IPS DF 6.9 (cell line): ENCODE measurements around the gene QRICH1.

ENCODE experiments used
- DNase-seq: peaks from one replicate; pipeline ENCODE4 v3.0.0-alpha.2; 2013; ENCODE audit warnings: low read depth, low spot score
- H3K27ac ChIP-seq: one replicate; pipeline ENCODE4 v1.5.1; 2013; ENCODE audit warnings: low read length, control low read depth
- H3K27me3 ChIP-seq: 2 replicates; pipeline ENCODE4 v1.6.1; 2013; ENCODE audit warnings: mild to moderate bottlenecking, low read length; ENCODE audit not compliant: control insufficient read depth, insufficient read depth
- H3K36me3 ChIP-seq: 2 replicates; pipeline ENCODE4 v1.6.1; 2013; ENCODE audit warnings: low read length; ENCODE audit not compliant: control insufficient read depth, insufficient read depth
- H3K4me1 ChIP-seq: 2 replicates; pipeline ENCODE4 v1.6.1; 2013; ENCODE audit warnings: low read length; ENCODE audit not compliant: control insufficient read depth, insufficient read depth
- H3K4me3 ChIP-seq: 2 replicates; pipeline ENCODE4 v1.5.1; 2013; ENCODE audit warnings: mild to moderate bottlenecking, low read length
- H3K9me3 ChIP-seq: 2 replicates; pipeline ENCODE4 v1.6.1; 2013; ENCODE audit warnings: low read length, inconsistent platforms; ENCODE audit not compliant: control insufficient read depth, insufficient read depth
- WGBS: extraction: QIAGEN DNeasy Blood & Tissue Kit; methylation state at CpG from one replicate; pipeline ENCODE4 v1.1.7; 2013; ENCODE audit warnings: mixed read lengths, missing lambda C conversion rate; ENCODE audit not compliant: insufficient read length, insufficient coverage; 5-methylcytosine and 5-hydroxymethylcytosine counted together

QRICH1 gene

DNA sequence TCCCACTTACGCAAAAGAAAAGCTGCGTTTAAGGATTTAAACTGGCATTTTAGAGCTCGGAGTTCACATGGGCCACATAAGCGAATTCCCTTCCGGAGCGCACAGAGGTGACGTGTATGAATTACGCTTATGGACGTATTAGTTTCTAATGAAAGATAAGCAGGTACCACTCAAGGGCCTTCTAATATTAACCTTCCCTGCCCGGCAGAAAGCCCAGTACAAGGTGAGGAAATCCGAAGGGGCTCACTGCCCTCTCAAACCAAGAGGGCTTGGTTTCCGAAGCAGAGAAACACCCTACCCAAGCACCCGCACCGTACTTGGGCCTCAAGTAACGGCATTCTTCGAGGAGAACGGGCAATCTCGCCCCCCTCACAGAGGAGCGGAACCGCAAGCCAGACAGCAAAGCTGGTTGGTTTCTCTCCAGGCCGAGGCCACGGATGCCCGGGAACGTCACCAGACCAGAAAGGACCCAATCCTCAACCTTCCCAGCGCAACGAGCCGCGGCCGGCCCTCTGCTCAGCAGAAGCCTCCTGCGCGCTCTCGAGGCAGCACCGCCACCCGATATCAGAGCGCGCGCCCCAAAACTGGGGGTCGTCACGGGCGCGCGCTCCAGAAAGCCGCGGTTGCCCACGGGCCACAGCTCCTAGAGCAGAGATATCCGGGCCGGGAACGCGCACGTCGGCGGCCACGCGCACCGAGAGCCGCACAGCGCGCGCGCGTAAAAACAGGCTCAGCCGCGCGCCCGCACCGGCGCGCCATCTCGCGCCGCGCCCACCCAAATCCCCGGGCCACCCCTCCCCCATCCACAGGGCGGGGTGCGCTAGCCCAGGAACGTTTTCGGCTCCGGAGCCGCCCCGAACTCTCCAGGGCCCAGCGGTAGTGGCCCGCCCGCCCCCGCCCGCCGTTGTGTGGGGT lies 676 bp downstream of the QRICH1 start:
- H3K4me3 ChIP-seq: peak overlapping the region; percentile 73
- H3K9me3 ChIP-seq: no peaks in the 10 kb centered on the region
- WGBS: no CpG with 5 or more reads among the region's 86 CpGs
- DNase-seq: peak; percentile 60
- no peaks in the 10 kb centered on the region for H3K27me3 ChIP-seq
- H3K36me3 ChIP-seq: peaks cover 4% of the 10 kb centered on the region; the same call in 1 of the 2 replicates
- no peak overlapping the region for H3K27ac ChIP-seq
- no peaks in the 10 kb centered on the region for H3K4me1 ChIP-seq

DNA sequence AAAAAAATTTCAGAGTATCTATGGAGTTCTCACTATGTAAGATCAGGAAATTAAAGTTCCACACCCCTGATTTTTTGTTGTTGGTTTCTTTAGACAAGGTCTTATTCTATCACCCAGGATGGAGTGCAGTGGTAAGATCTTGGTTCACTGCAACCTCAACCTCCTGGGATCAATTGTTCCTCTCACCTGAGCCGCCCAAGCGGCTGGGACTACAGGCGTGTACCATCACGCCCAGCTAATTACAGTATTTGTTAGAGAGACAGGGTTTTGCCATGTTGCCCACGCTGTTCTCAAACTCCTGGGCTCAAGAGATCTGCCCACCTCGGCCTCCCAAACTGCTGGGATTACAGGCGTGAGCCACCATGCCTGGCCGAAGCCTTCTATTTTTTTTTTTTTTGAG lies 12.4 kb downstream of the QRICH1 start:
- H3K4me1 ChIP-seq: no peaks in the 10 kb centered on the region
- H3K9me3 ChIP-seq: no peaks in the 10 kb centered on the region
- peaks cover 4% of the 10 kb centered on the region for H3K36me3 ChIP-seq
- DNase-seq: no peak
- H3K27me3 ChIP-seq: no peaks in the 10 kb centered on the region
- H3K4me3 ChIP-seq: no peak overlapping the region
- H3K27ac ChIP-seq: no peak overlapping the region
- no CpG with 5 or more reads among the region's 8 CpGs for WGBS

DNA sequence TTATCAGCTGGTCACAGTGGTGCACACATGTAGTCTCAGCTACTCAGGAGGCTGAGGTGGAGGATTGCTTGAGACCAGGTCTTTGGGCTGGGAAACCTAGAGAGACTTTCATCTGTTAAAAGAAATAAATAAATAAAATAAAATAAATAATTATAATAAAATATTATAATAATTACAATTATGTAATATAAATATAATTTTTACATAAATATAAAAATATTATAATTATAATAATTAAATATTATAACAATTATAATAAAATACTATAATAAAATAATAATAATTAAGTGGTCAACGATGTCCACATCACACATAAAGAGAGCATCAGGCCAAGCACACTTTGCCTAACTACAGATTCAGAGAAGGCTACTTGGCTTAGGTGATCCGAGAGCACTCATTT lies 14.6 kb downstream of the QRICH1 start:
- H3K4me3 ChIP-seq: no peak overlapping the region
- H3K27me3 ChIP-seq: no peaks in the 10 kb centered on the region
- H3K27ac ChIP-seq: no peak overlapping the region
- H3K4me1 ChIP-seq: no peaks in the 10 kb centered on the region
- H3K36me3 ChIP-seq: peaks cover 14% of the 10 kb centered on the region
- no peaks in the 10 kb centered on the region for H3K9me3 ChIP-seq
- DNase-seq: no peak
- no CpG with 5 or more reads among the region's 2 CpGs for WGBS

DNA sequence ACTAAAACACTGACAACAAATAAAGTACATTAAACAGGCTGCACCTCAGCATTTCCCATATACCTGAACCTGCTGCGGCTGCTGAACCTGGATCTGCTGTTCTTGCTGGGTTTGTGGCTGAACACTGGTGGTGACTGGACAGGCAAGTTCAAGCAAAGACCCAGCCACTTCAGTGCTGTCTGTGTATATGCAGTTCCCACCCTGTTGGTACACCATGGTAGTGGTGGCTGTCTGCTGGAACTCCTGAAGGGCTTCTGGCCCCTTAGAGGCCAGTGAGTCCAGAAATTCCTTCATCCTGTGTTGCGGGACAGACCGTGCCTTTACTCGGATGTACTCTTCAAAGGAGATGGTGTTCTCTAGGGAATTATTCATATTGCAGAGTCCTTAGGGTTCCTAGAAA lies 17.2 kb downstream of the QRICH1 start:
- Histone ChIP-seq H3K36me3 (peaks cover 26% of the 10 kb centered on the region), H3K27me3 (no peaks in the 10 kb centered on the region), H3K4me1 (no peaks in the 10 kb centered on the region), H3K9me3 (no peaks in the 10 kb centered on the region), H3K4me3 (no peak overlapping the region), H3K27ac (no peak overlapping the region)
- no peak for DNase-seq
- no CpG with 5 or more reads among the region's 4 CpGs for WGBS

DNA sequence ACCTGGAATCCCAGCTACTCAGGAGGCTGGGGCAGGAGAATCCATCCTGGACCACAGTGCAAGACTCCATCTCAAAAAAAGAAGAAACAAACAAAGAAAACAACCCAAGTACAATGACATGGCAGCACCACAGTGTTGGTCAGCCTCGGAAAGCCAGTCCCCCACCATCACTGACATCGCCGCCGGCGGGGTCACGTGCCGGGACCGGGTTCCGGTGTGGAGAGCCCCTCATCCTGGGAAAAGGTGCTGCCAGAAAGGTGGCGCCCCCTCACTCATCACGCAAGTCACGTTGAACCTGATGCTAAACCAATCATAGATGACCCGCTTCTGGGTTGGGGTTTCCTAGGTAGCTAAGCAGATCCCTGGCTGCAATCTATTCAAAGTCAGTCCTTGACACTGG lies 17.8 kb downstream of the QRICH1 start:
- WGBS: no CpG with 5 or more reads among the region's 13 CpGs
- H3K36me3 ChIP-seq: peaks cover 30% of the 10 kb centered on the region
- DNase-seq: no peak
- H3K4me1 ChIP-seq: no peaks in the 10 kb centered on the region
- H3K27ac ChIP-seq: no peak overlapping the region
- no peak overlapping the region for H3K4me3 ChIP-seq
- H3K9me3 ChIP-seq: no peaks in the 10 kb centered on the region
- no peaks in the 10 kb centered on the region for H3K27me3 ChIP-seq

DNA sequence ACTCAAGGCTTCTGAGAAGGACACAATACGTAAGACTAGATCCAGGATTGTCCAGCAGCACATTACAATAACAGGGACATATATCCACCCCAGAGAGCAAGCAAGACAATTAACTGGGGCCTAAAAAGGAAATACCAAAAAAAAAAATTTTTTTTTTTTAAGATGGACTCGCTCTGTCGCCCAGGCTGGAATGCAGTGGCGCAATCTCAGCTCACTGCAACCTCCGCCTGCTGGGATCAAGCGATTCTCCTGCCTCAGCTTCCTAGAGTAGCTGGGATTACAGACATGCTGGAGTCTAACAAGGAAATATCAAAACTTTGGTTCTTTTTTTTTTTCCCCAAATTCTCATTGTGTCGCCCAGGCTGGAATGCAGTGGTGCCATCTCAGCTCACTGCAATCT lies 35.9 kb downstream of the QRICH1 start:
- Histone ChIP-seq H3K27me3 (no peaks in the 10 kb centered on the region), H3K4me3 (no peak overlapping the region), H3K27ac (no peak overlapping the region), H3K36me3 (peaks cover 18% of the 10 kb centered on the region), H3K4me1 (no peaks in the 10 kb centered on the region), H3K9me3 (no peaks in the 10 kb centered on the region)
- no CpG with 5 or more reads among the region's 7 CpGs for WGBS
- no peak for DNase-seq

DNA sequence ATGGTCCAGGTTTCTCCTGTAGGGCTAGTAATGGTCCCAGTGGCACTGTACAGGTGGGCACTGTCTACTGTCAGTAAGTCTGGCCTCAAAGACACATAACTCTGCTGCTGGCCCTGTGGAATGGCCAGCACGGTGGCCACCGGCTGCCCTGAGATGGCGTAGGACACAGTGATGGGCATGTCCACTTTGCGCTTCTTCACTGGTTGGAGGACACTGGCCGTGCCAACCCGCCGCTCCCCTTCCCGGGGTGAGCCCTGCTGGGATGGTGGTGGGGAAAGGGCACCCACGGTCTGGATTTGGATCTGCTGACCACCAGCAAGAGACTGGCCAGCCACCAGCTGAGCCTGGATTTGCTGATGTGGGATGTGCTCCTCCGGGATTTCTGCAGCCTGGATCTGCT lies 36.6 kb downstream of the QRICH1 start:
- WGBS: no CpG with 5 or more reads among the region's 10 CpGs
- peaks cover 19% of the 10 kb centered on the region for H3K36me3 ChIP-seq
- no peak overlapping the region for H3K4me3 ChIP-seq

DNA sequence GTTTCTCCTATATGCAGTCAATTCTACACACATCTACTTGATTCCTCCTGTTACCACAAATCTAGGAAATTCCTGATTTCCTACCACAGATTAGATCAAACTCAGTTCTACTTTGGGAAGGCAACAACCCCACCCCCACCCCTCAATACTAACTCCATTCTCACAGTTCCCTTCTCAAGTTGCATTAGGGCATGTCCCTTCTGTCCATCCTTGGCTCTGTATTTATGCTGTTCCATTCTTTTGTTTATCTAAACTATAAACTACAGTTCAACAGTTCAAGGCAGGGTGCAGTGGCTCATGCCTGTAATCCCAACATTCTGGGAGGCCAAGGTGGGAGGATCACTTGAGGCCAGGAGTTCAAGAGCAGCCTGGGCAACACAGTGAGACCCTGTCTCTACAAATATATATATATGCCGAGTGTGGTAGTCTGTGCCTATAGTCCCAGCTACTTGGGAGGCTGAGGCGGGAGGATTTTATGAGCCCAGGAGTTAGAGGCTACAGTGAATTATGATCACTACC lies 39.5 kb downstream of the QRICH1 start:
- no peaks in the 10 kb centered on the region for H3K9me3 ChIP-seq
- H3K27me3 ChIP-seq: no peaks in the 10 kb centered on the region
- DNase-seq: no peak
- H3K27ac ChIP-seq: no peak overlapping the region
- H3K4me1 ChIP-seq: no peaks in the 10 kb centered on the region
- H3K36me3 ChIP-seq: peaks cover 23% of the 10 kb centered on the region
- WGBS: no CpG with 5 or more reads among the region's 2 CpGs
- H3K4me3 ChIP-seq: no peak overlapping the region

More for the DNA sequence above, 36.6 kb downstream of the QRICH1 start:
- no peaks in the 10 kb centered on the region for H3K4me1 ChIP-seq
- no peak overlapping the region for H3K27ac ChIP-seq
- no peaks in the 10 kb centered on the region for H3K9me3 ChIP-seq
- no peak for DNase-seq
- H3K27me3 ChIP-seq: no peaks in the 10 kb centered on the region

DNA sequence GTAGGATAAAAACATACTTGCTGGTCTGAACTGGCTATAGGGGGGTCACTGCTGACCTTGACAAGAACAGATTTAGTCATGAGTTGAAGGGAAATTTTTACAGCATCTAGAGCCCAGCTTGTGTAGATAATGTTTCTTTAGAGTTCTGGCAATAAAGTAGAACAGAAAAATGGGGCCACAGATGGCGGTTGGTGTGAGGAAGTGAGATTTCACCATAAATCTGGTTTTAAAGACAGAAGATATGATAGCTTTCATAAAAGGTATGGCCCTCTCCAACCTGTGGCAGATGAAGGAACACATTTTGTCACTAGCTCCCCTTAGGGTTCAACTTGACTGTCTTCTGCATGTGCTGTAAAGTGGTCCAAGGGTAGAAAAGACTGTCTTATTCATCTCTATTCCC lies 40.3 kb downstream of the QRICH1 start:
- Histone ChIP-seq H3K4me1 (no peaks in the 10 kb centered on the region), H3K27ac (no peak overlapping the region), H3K27me3 (no peaks in the 10 kb centered on the region), H3K4me3 (no peak overlapping the region), H3K36me3 (peaks cover 23% of the 10 kb centered on the region), H3K9me3 (no peaks in the 10 kb centered on the region)
- DNase-seq: no peak
- WGBS: no CpG with 5 or more reads among the region's 1 CpG

DNA sequence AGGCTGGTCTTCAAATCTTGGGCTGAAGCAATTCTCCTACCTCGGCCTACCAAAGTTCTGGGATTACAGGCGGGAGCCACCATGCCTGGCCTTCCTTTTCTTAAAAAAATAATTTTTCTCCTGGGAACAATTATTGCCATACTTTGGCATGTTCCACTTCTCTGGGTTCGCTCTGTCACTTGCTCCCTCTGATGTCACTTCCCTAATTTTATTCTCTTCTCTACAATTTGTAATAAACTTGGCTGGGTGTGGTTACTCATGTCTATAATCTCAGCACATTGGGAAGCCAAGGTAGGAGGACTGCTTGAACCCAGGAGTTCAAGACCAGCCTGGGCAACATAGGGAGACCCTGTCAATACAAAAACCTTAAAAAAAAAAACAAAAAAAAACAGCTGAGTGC lies 58.6 kb downstream of the QRICH1 start:
- Histone ChIP-seq H3K4me1 (no peaks in the 10 kb centered on the region), H3K36me3 (peaks cover 16% of the 10 kb centered on the region), H3K27me3 (no peaks in the 10 kb centered on the region), H3K9me3 (no peaks in the 10 kb centered on the region), H3K4me3 (no peak overlapping the region), H3K27ac (no peak overlapping the region)
- no CpG with 5 or more reads among the region's 3 CpGs for WGBS
- DNase-seq: no peak

DNA sequence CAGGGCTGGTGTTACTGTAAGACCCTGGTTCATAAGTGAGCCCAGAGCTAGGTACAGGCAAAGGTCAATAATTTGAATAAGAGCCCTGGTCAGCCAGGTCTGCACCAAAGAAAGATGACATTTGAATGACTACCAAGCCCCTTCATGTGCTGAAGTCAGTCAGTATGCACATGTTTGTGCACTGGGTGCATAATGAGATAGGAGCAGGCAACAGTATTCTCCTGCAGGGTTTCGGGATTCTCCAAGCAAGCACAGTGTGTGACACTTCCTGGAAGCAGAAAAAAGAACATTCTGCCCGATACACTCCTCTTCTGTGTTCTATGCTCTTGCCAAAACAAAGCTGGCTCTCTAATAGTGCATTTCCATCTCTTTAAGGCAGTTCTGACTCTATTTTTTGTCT lies 59.2 kb downstream of the QRICH1 start:
- no peaks in the 10 kb centered on the region for H3K4me1 ChIP-seq

More for the DNA sequence above, 59.2 kb downstream of the QRICH1 start:
- no peaks in the 10 kb centered on the region for H3K27me3 ChIP-seq
- H3K27ac ChIP-seq: no peak overlapping the region
- H3K9me3 ChIP-seq: no peaks in the 10 kb centered on the region
- no CpG with 5 or more reads among the region's 2 CpGs for WGBS
- peaks cover 16% of the 10 kb centered on the region for H3K36me3 ChIP-seq
- no peak for DNase-seq
- no peak overlapping the region for H3K4me3 ChIP-seq
